Panc1 (cell line): Measurements from ENCODE around the gene CDCP1.

Source experiments
- POLR2AphosphoS5 ChIP-seq: IDR thresholded peaks from 2 replicates; pipeline ENCODE4 v1.6.1; 2012; ENCODE audit warnings: mild to moderate bottlenecking, low read depth, low read length, moderate library complexity
- SIN3A ChIP-seq: IDR thresholded peaks from 2 replicates; pipeline ENCODE4 v1.6.1; 2012; ENCODE audit warnings: low read depth, mild to moderate bottlenecking, low read length, moderate library complexity, borderline replicate concordance; ENCODE audit not compliant: insufficient read depth
- TF ChIP-seq, protein P1 (sequence below): fragments of 450-650 bp; IDR thresholded peaks from 2 replicates; pipeline ENCODE4 v1.5.1; 2017; ENCODE audit warnings: mild to moderate bottlenecking
- TF ChIP-seq, protein P2 (sequence below), 2 experiments: IDR thresholded peaks; 2 replicates each; pipeline ENCODE4 v1.6.1; 2011 to 2012; ENCODE audit warnings: low read depth in 2 of 2, control low read depth in 1 of 2, low read length in 1 of 2, mild to moderate bottlenecking in 1 of 2, moderate library complexity in 1 of 2; ENCODE audit not compliant: insufficient read depth in 1 of 2

DNA sequence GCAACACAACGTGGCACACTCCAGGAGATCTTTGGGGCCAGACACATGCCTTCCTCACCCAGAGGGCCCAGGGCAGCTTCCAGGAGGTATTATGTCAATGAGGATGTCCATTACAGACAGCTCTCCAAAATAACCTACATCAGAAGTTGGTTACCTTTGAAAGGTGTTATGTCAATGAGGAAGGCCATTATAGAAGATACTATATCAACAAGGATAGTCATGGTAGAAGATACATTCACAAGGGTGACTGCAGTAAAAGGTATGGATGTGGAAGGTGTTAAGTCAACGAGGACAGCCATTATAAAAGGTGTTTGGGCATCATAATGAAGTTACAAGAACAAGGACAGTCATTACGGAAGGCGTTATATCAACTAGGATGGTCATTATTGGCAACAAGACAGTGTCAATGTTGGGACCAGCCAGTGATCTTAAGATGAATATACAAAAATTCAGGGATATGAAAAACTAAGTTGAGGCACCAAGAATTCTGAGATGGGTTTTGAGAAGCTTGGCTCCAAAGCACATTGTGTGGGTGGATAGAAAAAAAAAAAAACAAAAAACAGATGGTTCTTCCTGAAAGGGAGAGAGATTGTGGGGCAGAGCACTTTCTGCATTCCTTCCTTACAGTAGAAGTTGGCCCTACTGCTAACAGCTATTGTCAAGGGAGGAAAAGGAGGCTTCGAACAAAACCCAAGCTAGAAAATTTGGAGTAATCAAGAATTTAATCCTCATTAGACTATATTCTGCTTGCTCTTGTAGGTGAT lies 11.2 kb downstream of the CDCP1 start:
- TF ChIP-seq SIN3A: no peak
- TF ChIP-seq, protein P1, sequence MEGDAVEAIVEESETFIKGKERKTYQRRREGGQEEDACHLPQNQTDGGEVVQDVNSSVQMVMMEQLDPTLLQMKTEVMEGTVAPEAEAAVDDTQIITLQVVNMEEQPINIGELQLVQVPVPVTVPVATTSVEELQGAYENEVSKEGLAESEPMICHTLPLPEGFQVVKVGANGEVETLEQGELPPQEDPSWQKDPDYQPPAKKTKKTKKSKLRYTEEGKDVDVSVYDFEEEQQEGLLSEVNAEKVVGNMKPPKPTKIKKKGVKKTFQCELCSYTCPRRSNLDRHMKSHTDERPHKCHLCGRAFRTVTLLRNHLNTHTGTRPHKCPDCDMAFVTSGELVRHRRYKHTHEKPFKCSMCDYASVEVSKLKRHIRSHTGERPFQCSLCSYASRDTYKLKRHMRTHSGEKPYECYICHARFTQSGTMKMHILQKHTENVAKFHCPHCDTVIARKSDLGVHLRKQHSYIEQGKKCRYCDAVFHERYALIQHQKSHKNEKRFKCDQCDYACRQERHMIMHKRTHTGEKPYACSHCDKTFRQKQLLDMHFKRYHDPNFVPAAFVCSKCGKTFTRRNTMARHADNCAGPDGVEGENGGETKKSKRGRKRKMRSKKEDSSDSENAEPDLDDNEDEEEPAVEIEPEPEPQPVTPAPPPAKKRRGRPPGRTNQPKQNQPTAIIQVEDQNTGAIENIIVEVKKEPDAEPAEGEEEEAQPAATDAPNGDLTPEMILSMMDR: no peak
- TF ChIP-seq, protein P2, sequence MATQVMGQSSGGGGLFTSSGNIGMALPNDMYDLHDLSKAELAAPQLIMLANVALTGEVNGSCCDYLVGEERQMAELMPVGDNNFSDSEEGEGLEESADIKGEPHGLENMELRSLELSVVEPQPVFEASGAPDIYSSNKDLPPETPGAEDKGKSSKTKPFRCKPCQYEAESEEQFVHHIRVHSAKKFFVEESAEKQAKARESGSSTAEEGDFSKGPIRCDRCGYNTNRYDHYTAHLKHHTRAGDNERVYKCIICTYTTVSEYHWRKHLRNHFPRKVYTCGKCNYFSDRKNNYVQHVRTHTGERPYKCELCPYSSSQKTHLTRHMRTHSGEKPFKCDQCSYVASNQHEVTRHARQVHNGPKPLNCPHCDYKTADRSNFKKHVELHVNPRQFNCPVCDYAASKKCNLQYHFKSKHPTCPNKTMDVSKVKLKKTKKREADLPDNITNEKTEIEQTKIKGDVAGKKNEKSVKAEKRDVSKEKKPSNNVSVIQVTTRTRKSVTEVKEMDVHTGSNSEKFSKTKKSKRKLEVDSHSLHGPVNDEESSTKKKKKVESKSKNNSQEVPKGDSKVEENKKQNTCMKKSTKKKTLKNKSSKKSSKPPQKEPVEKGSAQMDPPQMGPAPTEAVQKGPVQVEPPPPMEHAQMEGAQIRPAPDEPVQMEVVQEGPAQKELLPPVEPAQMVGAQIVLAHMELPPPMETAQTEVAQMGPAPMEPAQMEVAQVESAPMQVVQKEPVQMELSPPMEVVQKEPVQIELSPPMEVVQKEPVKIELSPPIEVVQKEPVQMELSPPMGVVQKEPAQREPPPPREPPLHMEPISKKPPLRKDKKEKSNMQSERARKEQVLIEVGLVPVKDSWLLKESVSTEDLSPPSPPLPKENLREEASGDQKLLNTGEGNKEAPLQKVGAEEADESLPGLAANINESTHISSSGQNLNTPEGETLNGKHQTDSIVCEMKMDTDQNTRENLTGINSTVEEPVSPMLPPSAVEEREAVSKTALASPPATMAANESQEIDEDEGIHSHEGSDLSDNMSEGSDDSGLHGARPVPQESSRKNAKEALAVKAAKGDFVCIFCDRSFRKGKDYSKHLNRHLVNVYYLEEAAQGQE (IDR thresholded peaks at IDR 0.05; ENCODE audit: insufficient read depth in 1 of 2, low read depth in 2 of 2, low read length in 1 of 2): no peak
- TF ChIP-seq POLR2AphosphoS5: no peak
